ENCODE data around the gene AMER3.

Gene AMER3

DNA sequence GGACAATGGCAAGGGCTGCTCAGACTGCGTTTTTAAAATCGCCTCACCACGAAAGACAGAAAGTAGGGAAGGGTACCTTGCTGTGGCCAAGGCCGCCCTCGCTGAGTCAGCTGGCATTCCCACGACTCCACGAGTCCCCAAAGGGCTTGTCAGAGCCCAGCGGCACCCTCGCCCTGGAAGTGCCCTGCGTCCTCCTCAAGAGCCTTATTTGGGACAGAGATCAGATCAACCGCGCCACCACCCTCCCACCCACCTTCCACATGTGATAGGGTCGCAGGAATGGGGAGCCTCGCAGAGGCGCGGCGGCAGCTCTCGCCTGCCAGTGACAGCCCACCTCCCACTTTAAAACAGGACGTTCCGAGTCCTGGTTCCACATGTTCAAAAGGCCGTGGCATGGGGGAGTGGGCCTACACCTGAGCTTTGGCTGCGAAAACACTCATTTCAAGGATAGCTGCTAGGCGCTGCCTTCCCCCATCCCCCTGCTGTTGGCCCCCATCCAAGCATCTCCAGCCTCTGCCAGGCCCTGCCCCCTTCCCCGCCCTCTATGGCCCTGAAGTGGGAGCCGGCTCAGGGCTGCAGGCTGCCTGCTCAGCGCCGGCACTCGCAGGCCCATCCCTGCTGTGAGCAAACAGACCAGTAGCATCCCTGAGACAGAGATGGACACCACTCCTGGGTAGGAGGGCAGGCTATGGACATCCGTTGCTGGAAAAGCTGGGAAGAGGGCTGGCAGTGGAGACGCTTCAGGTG is 43.3 kb downstream of the AMER3 start:
- no peaks in the 10 kb centered on the region for H3K27me3 ChIP-seq (replicated peaks; ENCODE audit: control insufficient read depth, insufficient read depth, low read length)
- no peaks in the 10 kb centered on the region for H3K36me3 ChIP-seq (ENCODE audit: control insufficient read depth, insufficient read depth, low read length)
- TF ChIP-seq, protein P1, sequence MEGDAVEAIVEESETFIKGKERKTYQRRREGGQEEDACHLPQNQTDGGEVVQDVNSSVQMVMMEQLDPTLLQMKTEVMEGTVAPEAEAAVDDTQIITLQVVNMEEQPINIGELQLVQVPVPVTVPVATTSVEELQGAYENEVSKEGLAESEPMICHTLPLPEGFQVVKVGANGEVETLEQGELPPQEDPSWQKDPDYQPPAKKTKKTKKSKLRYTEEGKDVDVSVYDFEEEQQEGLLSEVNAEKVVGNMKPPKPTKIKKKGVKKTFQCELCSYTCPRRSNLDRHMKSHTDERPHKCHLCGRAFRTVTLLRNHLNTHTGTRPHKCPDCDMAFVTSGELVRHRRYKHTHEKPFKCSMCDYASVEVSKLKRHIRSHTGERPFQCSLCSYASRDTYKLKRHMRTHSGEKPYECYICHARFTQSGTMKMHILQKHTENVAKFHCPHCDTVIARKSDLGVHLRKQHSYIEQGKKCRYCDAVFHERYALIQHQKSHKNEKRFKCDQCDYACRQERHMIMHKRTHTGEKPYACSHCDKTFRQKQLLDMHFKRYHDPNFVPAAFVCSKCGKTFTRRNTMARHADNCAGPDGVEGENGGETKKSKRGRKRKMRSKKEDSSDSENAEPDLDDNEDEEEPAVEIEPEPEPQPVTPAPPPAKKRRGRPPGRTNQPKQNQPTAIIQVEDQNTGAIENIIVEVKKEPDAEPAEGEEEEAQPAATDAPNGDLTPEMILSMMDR (IDR thresholded peaks at IDR 0.05; ENCODE audit: insufficient read depth, low read length, poor library complexity, severe bottlenecking): no peak
- DNase-seq (ENCODE audit: extremely low read depth, insufficient read length): no peak
- peak overlapping the region; percentile 66 for H3K4me3 ChIP-seq (replicated peaks; ENCODE audit: low read depth, low read length)

DNA sequence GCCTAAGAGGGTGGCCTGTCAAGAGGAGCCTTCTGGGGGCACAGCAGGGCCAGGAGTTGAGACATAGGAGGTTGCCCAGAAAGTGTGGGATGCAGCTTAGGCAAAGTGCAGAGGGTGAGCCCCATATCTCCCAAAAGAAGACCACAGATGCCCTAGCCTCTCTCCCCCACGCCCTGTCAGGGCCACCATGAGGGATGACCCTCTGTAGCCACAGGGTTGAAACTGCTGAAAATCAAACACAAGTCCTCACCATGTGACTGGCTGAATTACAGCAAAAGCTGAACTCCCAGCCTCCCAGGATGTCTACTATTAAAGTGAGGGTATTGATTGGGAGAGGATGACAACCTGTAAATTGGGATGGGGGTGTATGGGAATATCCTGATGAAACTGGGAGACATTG is 44.0 kb downstream of the AMER3 start:
- no peak overlapping the region for H3K4me3 ChIP-seq (replicated peaks; ENCODE audit: low read depth, low read length)
- H3K36me3 ChIP-seq (ENCODE audit: control insufficient read depth, insufficient read depth, low read length): no peaks in the 10 kb centered on the region
- TF ChIP-seq, protein P1 (IDR thresholded peaks at IDR 0.05; ENCODE audit: insufficient read depth, low read length, poor library complexity, severe bottlenecking): no peak
- H3K27me3 ChIP-seq (replicated peaks; ENCODE audit: control insufficient read depth, insufficient read depth, low read length): no peaks in the 10 kb centered on the region
- no peak for DNase-seq (ENCODE audit: extremely low read depth, insufficient read length)

DNA sequence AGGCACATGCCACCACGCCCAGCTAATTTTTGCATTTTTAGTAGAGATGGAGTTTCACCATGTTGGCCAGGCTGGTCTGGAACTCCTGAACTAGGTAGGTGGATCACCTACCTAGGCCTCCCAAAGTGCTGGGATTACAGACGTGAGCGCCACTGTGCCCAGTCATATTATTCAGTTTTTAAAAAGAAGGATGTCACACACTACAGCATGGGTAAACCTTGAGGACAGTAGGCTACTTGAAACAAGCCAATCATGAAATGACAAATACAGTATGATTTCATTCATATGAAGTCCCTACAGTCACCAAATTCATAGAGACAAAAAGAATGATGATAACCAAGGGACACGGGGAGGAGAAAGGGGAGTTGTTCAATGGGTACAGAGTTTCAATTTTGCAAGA is 50.3 kb downstream of the AMER3 start:
- Histone ChIP-seq H3K4me3 (replicated peaks; ENCODE audit: low read depth, low read length) (no peak overlapping the region), H3K36me3 (ENCODE audit: control insufficient read depth, insufficient read depth, low read length) (no peaks in the 10 kb centered on the region), H3K27me3 (replicated peaks; ENCODE audit: control insufficient read depth, insufficient read depth, low read length) (no peaks in the 10 kb centered on the region)
- no peak for DNase-seq (ENCODE audit: extremely low read depth, insufficient read length)
- TF ChIP-seq, protein P1 (IDR thresholded peaks at IDR 0.05; ENCODE audit: insufficient read depth, low read length, poor library complexity, severe bottlenecking): no peak

DNA sequence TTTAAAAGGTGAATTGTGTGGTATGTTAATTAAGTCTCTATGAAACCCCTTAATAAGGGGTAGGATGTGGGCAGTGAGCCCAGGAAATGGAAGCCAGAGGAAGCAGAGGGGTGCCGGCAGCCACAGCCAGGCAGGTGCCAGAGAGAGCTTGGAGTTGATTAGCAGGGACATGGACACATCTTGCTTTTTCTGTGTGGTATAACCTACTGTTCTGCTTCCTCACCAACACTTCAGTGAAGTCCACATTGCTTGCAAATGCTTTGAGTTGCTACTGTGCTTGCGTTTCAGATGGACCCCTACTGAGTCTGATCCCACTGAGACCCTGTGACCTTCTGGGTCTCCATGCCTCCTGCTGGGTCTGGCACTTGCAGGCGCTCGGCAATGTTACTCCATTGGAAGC is 51.0 kb downstream of the AMER3 start:
- TF ChIP-seq, protein P1 (IDR thresholded peaks at IDR 0.05; ENCODE audit: insufficient read depth, low read length, poor library complexity, severe bottlenecking): no peak
- Histone ChIP-seq H3K4me3 (replicated peaks; ENCODE audit: low read depth, low read length) (no peak overlapping the region), H3K27me3 (replicated peaks; ENCODE audit: control insufficient read depth, insufficient read depth, low read length) (no peaks in the 10 kb centered on the region), H3K36me3 (ENCODE audit: control insufficient read depth, insufficient read depth, low read length) (no peaks in the 10 kb centered on the region)
- DNase-seq (ENCODE audit: extremely low read depth, insufficient read length): no peak

DNA sequence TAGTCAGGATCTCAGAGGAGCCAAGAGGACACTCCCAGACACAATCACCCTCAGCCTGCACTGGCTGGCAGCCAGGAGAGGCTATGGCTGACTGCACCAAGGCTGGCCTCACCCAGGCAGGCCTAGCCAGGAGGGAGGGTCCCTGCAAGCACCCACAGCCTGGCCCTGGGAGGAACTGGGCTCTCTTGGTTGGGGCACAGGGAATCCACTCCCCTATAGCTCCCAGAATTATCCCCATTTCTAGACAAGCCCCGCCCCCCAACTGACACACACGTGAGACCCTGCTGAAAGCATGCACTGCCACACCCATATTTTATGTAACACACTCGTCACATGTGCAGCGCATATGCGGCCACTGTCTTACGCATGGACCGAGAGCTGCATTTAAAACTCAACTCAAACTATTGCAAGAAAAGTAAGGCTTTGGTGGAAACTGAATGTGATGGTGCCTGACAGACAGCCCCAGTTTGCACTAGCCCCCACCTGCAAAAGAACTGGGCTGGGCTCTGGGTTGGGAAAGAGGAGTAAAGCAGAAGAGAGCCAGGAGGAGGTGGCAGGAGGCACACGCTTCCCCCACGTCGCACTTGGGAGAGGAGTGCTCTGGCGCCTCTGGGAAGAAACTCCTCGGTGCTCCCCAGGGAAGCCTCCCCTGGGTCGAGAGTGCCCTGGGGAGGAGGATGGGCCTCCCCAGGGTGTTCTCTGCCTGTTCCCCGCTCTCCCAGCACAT is 52.5 kb downstream of the AMER3 start:
- DNase-seq (ENCODE audit: extremely low read depth, insufficient read length): no peak
- Histone ChIP-seq H3K27me3 (replicated peaks; ENCODE audit: control insufficient read depth, insufficient read depth, low read length) (no peaks in the 10 kb centered on the region), H3K4me3 (replicated peaks; ENCODE audit: low read depth, low read length) (no peak overlapping the region), H3K36me3 (ENCODE audit: control insufficient read depth, insufficient read depth, low read length) (no peaks in the 10 kb centered on the region)
- TF ChIP-seq, protein P1 (IDR thresholded peaks at IDR 0.05; ENCODE audit: insufficient read depth, low read length, poor library complexity, severe bottlenecking): no peak
